ENCODE results near the gene OLFM1.
"Not testable (repeated sequence)": the region's sequence is repeated elsewhere in the genome, so short reads cannot be mapped to it uniquely, and the experiment has no call there.

The OLFM1 gene

GRCh38 chr9:135134268-135135022, 47.0 kb downstream of the OLFM1 start:
- no peak for DNase-seq (ENCODE audit: low read depth in 2 of 2)

- DNase-seq (ENCODE audit: low read depth in 2 of 2), result no peak
Measured at GRCh38 chr9:135135171-135135928, 47.9 kb downstream of the OLFM1 start.

GRCh38 chr9:135135929-135136315, 48.5 kb downstream of the OLFM1 start:
- no peak for DNase-seq (ENCODE audit: low read depth in 2 of 2)

DNA sequence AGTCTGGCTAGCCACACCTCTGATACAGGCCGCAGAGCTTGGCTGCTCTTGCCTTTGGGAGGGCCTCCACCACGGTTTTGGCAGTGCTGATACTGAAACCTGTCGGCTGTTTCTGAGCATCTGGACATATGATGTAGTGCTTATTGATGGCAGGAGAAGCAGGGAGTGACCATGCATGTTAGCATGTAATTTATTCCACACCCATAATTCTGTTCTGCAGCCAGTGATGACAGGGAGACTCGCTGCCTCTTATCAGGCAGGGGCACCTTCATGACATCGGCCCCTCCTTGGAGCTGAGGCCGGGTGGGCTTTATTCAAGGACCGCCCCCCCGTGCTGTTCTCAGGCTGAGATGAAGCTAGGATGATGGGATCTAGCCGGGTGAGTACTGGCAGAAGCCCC, 49.0 kb downstream of the OLFM1 start:
- no peak for DNase-seq (ENCODE audit: low read depth in 2 of 2)

GRCh38 chr9:135136991-135137832, 49.7 kb downstream of the OLFM1 start:
- DNase-seq (ENCODE audit: low read depth in 2 of 2), result no peak

- no peak for DNase-seq (ENCODE audit: low read depth in 2 of 2)
Measured at GRCh38 chr9:135138078-135138855, 50.8 kb downstream of the OLFM1 start.

DNA sequence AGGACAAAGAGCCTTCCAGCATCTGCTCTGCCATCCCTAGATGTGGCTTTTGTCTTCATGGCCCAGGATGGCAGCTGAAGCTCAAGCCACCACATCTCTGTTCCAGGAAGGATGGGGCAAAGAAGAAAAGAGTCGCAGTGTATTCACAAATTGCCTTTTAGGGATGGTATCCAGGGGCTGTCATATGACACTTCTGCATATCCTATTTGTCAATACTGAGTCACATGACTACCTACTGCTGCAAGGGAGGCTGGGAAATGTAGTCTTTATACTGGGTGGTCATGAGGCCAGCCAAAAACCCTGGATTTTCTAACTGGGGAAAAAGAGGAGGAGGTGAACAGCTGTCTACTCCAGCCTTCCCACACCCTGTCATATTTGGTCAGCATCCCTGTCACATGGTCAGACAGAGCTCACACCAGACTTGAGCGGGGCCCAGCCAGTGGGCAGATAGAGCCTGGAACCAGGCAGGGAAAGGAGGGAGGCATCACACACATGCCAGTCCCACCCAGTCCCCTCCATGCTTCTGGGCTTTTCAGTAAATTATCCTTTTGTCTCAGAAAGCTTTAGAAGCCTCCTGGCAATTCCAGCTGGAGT, 52.0 kb downstream of the OLFM1 start:
- no peak for DNase-seq (ENCODE audit: low read depth in 2 of 2)

- no peak for DNase-seq (ENCODE audit: low read depth in 2 of 2)
Measured at GRCh38 chr9:135141183-135141774, 53.8 kb downstream of the OLFM1 start.

- no peak for DNase-seq (ENCODE audit: low read depth in 2 of 2)
Measured at GRCh38 chr9:135144581-135145170, 57.2 kb downstream of the OLFM1 start.

DNA sequence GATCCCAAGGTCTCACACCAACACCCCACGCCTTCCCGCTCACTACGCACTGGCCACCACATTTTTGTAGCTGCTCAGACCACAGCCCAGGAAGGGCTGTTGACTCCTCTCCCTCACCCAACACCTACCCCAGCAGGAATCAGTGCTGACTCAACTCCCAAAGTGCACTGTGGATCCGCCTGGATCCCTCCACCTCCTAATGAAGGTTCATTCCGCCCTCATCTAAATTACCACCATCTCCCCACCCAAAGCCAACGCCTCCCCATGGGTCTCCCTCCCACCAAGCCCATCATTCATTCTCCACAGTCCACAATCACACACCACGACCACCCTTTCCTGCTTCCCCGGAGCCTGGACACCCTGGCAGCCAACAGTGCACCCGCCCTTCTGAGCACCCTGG, 57.8 kb downstream of the OLFM1 start:
- no peak for DNase-seq (ENCODE audit: low read depth in 2 of 2)

- no peak for DNase-seq (ENCODE audit: low read depth in 2 of 2)
Measured at GRCh38 chr9:135146241-135146640, 58.8 kb downstream of the OLFM1 start.

- no peak for DNase-seq (ENCODE audit: low read depth in 2 of 2)
Measured at GRCh38 chr9:135146766-135147473, 59.5 kb downstream of the OLFM1 start.

- DNase-seq (ENCODE audit: low read depth in 2 of 2), result no peak
Measured at GRCh38 chr9:135147474-135147805, 60.0 kb downstream of the OLFM1 start.

DNA sequence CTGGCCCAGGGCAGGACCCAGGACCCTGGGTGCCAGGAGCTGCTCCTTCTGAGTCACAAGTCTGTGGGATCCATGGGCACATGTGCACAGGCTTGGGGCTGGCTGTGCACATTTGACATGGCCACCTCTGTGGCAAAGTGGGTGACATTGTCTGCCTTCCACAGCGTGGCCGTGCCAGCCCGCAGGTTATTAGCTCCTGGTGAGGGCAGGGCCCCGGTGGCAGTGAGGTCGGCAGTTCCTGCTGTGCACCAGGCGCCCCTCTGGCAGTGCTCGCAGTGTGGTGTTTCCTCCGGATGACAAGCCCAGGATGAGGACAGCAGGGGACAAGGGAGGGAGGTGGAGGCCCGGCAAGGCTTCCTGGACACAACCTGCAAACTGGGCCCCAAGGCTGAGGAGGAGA, 60.5 kb downstream of the OLFM1 start:
- DNase-seq (ENCODE audit: low read depth in 2 of 2), result no peak

GRCh38 chr9:135148386-135148785, 60.9 kb downstream of the OLFM1 start:
- DNase-seq (ENCODE audit: low read depth in 2 of 2), result no peak

- DNase-seq (ENCODE audit: low read depth in 2 of 2), result not testable (repeated sequence)
Measured at GRCh38 chr9:135149901-135150300, 62.4 kb downstream of the OLFM1 start.

- DNase-seq (ENCODE audit: low read depth in 2 of 2), result no peak
Measured at GRCh38 chr9:135150981-135151380, 63.5 kb downstream of the OLFM1 start.

GRCh38 chr9:135151757-135152613, 64.5 kb downstream of the OLFM1 start:
- no peak for DNase-seq (ENCODE audit: low read depth in 2 of 2)

Data from stimulated activated CD8-positive, alpha-beta memory T cell treated with anti-CD3 and anti-CD28 coated beads, Interleukin-2, amount 100 ng/mL, for 1 hour (primary cell).